Measurements from ENCODE around the gene ERBB2. TPM values are rescaled to one million over a fixed set of nuclear protein-coding genes. Genes with fewer than 3 reads are reported as not detected.

Gene ERBB2
- total RNA-seq, 2 donors from 2014 or later = 110 to 133 TPM

GRCh38 chr17:39711851-39712250 is 12.0 kb downstream of the ERBB2 start:
- H3K4me3 Mint-ChIP-seq = no peak overlapping the region
- H3K27ac ChIP-seq (ENCODE audit: low read depth, low read length) = no peak overlapping the region
- no peak for TF ChIP-seq CTCF (conservative IDR thresholded peaks at IDR 0.05)
- no peaks in the 10 kb centered on the region for H3K9me3 ChIP-seq (ENCODE audit: control insufficient read depth, low read length)
- H3K36me3 Mint-ChIP-seq (ENCODE audit: low read depth) = peaks cover 59% of the 10 kb centered on the region
- no peak overlapping the region for H3K9ac ChIP-seq (ENCODE audit: extremely low read depth, low read length, poor library complexity, severe bottlenecking)
- DNase-seq = no peak
- no peaks in the 10 kb centered on the region for H3K27me3 ChIP-seq (ENCODE audit: control insufficient read depth, insufficient read depth, low read length, poor library complexity, severe bottlenecking)
- peaks cover 69% of the 10 kb centered on the region for H3K36me3 ChIP-seq (ENCODE audit: control insufficient read depth, insufficient read depth, low read length)
- H3K4me1 ChIP-seq (ENCODE audit: control insufficient read depth, insufficient read depth, low read length) = no peaks in the 10 kb centered on the region
- no peak overlapping the region for H3K27ac Mint-ChIP-seq
- WGBS, 2 experiments (ENCODE audit: insufficient coverage in 1 of 2, insufficient read length in 1 of 2) = 92 to 100% methylated on average over 4 to 10 of the region's 10 CpGs
- no peaks in the 10 kb centered on the region for H3K4me1 Mint-ChIP-seq
- no peaks in the 10 kb centered on the region for H3K9me3 Mint-ChIP-seq
- no peak overlapping the region for H3K4me3 ChIP-seq (ENCODE audit: low read length)
- H3K27me3 Mint-ChIP-seq (ENCODE audit: insufficient read depth) = no peaks in the 10 kb centered on the region

- Histone ChIP-seq H3K4me1 (ENCODE audit: control insufficient read depth, insufficient read depth, low read length) (no peaks in the 10 kb centered on the region), H3K27ac (ENCODE audit: low read depth, low read length) (no peak overlapping the region), H3K9me3 (ENCODE audit: control insufficient read depth, low read length) (no peaks in the 10 kb centered on the region), H3K27me3 (ENCODE audit: control insufficient read depth, insufficient read depth, low read length, poor library complexity, severe bottlenecking) (no peaks in the 10 kb centered on the region), H3K36me3 (ENCODE audit: control insufficient read depth, insufficient read depth, low read length) (peaks cover 64% of the 10 kb centered on the region), H3K4me3 (ENCODE audit: low read length) (no peak overlapping the region), H3K9ac (ENCODE audit: extremely low read depth, low read length, poor library complexity, severe bottlenecking) (no peak overlapping the region)
- Mint-ChIP-seq H3K9me3 (no peaks in the 10 kb centered on the region), H3K4me1 (no peaks in the 10 kb centered on the region), H3K27me3 (ENCODE audit: insufficient read depth) (no peaks in the 10 kb centered on the region), H3K27ac (no peak overlapping the region), H3K36me3 (ENCODE audit: low read depth) (peaks cover 64% of the 10 kb centered on the region), H3K4me3 (no peak overlapping the region)
- no peak for DNase-seq
- WGBS, 2 experiments (ENCODE audit: insufficient coverage in 1 of 2, insufficient read length in 1 of 2) = 94 to 100% methylated on average over 2 to 4 of the region's 4 CpGs
- no peak for TF ChIP-seq CTCF (conservative IDR thresholded peaks at IDR 0.05)
These were observed 14.4 kb downstream of the ERBB2 start for GRCh38 chr17:39714234-39714633.

GRCh38 chr17:39715375-39716072 is 15.7 kb downstream of the ERBB2 start:
- Histone ChIP-seq H3K9me3 (ENCODE audit: control insufficient read depth, low read length) (no peaks in the 10 kb centered on the region), H3K36me3 (ENCODE audit: control insufficient read depth, insufficient read depth, low read length) (peaks cover 64% of the 10 kb centered on the region), H3K27me3 (ENCODE audit: control insufficient read depth, insufficient read depth, low read length, poor library complexity, severe bottlenecking) (no peaks in the 10 kb centered on the region), H3K4me3 (ENCODE audit: low read length) (no peak overlapping the region), H3K4me1 (ENCODE audit: control insufficient read depth, insufficient read depth, low read length) (no peaks in the 10 kb centered on the region), H3K27ac (ENCODE audit: low read depth, low read length) (no peak overlapping the region), H3K9ac (ENCODE audit: extremely low read depth, low read length, poor library complexity, severe bottlenecking) (no peak overlapping the region)
- Mint-ChIP-seq H3K27me3 (ENCODE audit: insufficient read depth) (no peaks in the 10 kb centered on the region), H3K4me1 (no peaks in the 10 kb centered on the region), H3K36me3 (ENCODE audit: low read depth) (peaks cover 64% of the 10 kb centered on the region), H3K4me3 (no peak overlapping the region), H3K9me3 (no peaks in the 10 kb centered on the region), H3K27ac (no peak overlapping the region)
- WGBS, 2 experiments (ENCODE audit: insufficient coverage in 1 of 2, insufficient read length in 1 of 2) = 94 to 95% methylated on average over 8 to 18 of the region's 18 CpGs
- TF ChIP-seq CTCF (conservative IDR thresholded peaks at IDR 0.05) = no peak
- no peak for DNase-seq
